NCI-H69 (cell line): ENCODE results near the gene ADGRA3.

ENCODE experiments used
- DNase-seq: peaks from one replicate; lab custom pipeline; 2025; lab: John Stamatoyannopoulos, UW

Gene ADGRA3

DNA sequence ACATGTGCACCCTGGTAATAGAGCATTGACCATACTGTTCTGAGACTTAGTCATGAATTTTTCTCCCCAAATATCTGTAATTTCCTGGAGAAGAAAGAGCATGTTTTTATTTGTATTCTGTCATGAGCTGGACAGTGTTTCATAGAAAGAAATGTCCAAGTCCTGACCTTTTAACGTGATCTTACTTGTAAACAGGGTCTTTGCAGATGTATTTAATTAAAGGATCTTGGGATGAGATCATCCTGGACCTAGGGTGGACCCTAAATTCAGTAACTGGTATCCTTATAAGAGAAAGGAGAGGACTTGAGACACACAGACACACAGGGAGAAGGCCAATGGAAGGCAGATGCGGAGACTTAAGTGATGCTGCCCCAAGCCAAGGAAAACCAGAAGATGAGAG lies 3.6 kb downstream of the ADGRA3 start:
- DNase-seq, result no peak

DNA sequence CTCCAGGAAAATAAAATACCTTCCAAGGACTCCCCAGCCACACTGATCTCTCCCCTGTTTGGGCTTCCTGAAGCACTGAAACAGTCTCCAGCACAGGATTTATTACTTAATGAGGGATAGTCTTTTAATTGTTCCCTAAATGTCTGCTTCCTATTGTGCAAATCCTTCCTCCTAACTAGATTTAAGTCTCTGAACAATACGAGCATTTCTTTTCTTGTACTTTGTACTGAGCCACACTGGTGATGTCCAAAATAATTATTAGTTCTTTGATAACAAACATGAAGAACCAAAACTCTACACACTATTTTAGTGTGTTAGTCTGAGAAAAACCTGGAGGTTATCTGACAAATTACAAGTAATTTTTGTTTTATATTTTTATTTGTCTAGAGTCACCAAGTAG lies 5.1 kb downstream of the ADGRA3 start:
- no peak for DNase-seq

DNA sequence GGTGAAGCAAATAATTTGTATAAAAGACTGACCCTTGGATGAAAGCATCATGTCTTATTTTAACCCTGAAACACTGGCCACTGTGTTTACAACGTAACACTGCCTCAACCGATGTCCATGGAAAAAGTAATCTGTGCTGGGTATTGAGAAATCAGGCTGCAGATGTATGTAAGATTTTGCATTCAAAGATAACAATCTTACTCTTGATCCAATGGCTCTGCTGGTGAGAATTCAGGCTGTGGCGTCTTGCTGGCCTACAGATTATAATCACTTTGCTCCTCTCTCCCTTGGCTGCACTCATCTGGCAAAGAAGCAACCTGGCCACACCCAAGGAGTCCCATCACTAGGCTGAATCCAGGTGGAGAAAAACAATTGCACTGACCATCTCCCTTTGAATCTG lies 7.5 kb downstream of the ADGRA3 start:
- DNase-seq, result no peak

DNA sequence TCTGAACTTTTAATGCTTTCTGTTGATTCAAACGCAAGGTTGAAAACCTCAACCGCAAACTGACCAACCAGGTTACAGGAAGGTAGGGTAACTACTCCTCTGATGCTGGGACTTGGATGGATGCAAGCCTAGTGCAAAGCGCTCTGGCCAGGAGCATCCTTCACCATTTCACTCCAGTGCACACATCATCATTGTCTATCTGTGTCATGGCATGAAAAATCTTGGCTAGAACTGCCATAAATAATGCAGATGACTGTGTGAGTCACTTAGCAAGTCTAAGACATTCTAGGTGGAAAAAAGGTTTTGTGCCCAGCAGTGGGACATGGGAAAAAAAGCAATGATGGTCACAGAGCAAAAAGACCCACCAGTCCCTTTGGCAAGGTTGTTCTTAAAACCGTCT lies 10.9 kb downstream of the ADGRA3 start:
- no peak for DNase-seq

DNA sequence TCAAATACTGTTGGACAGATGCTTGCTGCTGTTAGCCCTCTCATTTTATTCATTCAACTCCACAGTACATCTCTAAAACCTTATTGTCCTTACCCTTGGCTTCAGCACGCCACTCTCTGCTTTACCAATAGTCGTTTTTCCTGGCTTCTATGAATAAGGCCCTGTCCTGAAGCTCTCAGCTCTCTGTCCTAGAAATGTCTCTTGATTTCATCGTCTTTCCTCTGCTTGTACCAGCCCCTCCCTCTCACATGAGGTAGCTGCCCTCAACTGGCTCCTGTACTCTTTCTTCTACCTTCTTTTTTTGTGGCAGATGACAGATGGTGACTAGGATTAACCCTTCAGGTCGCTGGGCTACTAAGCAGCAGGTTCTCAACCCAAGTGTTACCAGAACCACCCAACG lies 11.4 kb downstream of the ADGRA3 start:
- DNase-seq, result no peak

DNA sequence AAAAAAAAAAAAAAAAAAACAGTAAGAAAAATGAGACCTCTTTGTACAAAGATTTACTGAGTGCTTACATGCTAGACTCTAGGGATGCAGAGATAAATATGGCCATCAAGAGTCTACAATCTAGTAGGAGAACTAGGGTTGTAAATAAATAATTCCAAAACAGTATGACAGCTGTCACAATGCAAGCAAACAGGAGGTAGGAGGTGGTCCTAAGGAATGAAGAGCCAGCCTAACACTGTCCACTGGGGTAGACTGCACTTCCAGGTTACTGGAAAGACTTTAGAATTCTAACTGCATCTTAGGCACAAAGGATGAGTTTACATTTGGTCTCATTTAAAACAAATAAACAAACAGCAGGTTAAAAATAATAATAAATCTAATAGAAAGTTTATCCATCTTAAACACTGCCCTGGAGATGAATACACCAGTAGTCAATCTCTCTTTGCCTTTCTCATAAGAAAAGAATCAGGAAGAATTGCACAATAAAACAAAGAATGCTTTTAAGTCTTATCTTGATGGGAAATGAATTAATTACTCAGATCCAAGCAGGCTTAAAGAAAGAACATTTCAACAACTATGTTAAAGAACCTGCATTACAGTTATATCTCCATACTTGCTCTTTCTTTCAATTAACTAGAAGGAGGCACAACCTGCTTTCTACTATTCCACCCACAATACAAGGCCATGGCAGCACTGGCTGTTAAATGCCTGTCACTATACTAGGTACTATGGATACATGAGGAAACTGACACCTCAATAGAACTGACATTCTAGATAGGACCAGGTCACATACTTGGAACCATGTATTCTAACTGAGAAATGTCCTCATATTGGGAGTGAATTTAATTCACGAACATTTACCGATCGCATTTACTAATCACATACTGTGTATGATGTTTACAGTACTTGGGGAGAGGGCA lies 12.7 kb downstream of the ADGRA3 start:
- DNase-seq, result no peak

DNA sequence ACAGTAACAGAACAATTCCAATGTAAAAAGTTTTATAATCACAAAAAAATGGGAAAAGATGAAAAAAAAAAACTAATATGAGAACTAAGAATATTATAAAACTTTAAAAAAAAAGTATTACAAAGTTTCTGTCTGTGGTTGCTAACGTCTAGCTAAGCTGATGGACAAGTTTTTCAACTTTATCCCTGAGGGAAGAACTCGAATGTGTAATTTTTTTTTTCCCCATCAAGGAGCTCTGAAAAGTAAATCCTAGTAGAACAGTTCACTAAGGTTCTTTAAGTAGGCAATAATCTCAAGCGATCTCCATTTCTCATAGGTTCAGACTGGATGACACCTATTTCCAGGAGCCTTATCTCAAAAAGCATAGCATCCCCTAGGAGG lies 14.2 kb downstream of the ADGRA3 start:
- DNase-seq, result no peak

DNA sequence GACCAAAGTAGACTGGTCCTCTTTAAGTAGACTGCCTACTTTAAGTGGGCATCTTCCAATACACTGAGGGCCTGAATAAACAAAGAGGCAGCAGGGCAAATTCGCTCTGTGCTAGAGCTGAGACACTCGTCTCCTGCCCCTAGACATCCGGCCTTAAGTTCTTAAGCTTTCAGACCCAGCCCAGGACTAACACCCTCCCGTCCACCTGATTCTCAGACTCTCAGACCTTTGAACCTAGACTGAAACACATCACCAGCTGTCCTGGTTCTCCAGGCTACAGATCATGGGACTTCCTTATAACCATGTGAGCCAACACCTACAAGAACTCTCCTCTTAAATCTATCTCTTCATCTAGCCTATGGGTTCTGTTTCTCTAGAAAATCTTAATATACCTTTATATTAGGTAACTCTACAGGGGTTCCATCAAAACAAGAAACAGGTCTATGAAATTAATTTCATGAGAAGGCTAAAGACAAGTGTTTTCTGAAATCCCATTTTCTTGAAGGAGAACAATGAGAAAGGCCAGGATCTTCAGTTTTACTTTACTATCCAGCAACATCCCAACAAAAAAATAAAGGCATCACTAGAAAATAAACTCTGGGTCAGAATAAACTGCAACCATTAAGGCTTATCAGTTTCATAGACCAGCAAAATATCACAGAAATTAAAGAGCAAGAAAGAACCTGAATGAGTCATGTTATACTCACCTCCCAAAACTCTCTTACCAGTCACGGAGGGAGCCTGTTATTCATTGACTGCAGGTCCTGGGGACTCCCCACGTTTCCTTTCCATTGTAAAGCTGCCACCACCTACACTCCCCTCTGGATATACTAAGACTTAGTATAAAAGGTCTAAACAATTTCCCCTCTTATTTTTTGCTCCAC lies 14.8 kb downstream of the ADGRA3 start:
- DNase-seq, result no peak

DNA sequence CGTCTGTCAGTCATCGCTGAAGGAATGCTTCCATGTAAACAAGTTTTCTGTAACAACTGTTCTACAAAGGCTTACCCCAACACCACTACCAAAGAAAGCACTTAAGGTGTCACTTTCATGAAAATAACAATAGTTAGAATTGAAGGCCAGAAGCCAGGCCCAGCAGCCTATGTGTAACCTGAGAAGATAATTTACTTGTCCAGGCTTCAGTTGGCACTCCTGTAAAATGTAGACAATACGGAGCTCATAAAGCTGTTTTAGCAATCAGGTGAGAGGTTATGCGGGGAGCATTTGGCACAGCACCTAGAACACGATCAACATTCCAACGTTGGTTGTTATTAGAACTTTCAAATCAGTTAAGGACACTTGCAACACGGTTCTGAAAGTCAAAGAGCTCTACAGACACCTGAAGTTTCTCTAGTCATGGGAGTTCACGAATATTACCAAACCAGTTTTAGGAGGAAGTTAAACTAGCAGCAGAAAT lies 15.7 kb downstream of the ADGRA3 start:
- DNase-seq, result peak; percentile 85

DNA sequence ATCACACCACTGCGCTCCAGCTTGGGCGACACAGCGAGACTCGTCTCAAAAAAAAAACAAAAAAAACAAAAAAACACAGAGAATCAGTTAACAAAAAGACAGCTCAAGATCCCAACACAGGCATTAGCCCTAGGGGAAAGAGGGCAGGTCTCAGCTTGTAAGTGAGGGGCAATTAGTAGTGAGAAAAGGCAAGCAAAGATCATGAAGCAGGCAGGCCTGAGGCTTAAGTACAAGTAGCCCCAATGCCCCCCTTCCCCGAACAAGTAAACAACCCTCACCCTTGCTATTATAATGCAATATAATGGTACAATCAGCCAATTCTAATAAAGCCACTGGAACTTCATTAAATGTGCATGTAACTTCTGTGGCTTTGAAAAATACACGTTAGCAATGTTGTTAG lies 17.0 kb downstream of the ADGRA3 start:
- DNase-seq, result peak; percentile 74

DNA sequence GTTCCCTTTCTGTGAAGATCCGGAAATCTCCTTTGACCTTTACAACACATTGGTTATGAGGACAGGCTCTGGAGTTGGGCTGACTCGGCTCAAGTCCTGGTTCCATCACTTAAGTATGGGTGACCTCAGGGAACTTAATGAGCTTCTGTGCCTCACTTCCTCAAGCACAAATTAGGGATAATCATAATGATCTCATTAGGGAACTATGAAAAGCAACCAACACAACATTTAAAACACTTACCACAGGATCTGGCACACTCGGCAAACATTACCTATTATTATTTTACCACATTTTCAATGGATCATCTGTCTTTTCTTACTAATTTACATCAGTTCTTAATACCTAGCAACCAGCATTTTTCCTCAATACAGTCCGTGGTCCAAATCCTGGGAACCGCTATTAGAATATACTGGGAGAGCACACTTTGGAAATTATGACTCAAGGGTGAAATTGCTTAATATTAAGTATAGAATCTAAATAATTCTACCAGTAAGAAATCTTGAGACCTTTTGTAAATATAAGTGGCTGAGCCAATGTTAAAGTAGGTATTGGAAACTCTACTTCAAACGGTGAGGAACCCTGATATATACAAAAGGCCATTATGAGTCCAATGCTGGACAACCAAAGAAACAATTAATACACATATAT lies 19.6 kb downstream of the ADGRA3 start:
- no peak for DNase-seq

DNA sequence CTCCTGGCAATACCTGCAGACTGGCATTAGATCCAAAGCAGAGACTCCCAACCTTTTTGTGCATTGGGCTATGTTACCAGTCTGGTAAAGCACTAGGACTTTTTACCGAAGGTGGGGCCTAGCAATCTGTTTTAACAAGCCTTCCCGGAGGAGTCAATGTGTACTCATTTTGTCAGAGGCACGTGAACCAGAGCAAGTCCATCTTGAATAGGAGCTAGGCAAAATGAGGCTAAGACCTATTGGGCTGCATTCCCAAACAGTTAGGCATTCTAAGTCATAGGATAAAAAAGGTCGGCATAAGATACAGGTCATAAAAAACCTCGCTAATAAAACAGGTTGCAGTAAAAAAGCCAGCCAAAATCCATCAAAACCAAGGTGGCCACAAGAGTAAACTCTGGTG lies 22.3 kb downstream of the ADGRA3 start:
- no peak for DNase-seq

DNA sequence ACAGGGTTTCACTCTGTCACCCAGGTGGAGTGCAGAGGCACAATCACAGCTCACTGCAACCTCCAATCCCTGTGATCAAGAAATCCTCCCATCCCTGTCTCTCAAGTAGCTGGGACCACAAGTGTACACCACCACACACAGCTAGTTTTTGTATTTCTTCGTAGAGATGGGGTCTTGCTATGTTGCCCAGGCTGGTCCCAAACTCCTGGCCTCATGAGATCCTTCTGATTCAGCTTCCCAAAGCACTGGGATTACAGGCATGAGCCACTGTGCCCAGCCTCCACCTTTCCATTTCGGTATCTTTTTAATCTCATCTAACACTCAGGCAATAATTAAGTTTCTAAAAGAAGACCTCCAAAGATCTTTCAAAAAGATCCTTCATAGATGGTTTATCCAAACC lies 22.9 kb downstream of the ADGRA3 start:
- no peak for DNase-seq

DNA sequence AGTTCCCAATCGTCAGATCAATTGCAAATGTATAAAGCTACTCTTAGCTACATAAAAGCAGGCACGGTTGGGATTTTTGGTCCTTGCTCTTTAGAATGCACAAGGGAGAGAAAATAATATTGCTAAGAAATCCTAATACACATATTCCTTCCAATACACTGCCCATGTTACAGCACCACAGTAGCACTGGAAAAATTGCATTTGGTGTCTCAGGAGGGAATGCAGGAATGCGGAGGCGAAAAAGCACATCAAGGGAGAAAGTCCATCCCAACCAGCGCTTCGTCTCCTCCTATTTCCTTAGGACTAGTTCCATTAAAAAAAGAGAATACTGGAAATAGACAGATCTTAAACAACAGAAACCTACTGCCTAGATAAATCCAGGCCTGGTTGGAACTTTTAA lies 23.9 kb downstream of the ADGRA3 start:
- DNase-seq, result no peak

DNA sequence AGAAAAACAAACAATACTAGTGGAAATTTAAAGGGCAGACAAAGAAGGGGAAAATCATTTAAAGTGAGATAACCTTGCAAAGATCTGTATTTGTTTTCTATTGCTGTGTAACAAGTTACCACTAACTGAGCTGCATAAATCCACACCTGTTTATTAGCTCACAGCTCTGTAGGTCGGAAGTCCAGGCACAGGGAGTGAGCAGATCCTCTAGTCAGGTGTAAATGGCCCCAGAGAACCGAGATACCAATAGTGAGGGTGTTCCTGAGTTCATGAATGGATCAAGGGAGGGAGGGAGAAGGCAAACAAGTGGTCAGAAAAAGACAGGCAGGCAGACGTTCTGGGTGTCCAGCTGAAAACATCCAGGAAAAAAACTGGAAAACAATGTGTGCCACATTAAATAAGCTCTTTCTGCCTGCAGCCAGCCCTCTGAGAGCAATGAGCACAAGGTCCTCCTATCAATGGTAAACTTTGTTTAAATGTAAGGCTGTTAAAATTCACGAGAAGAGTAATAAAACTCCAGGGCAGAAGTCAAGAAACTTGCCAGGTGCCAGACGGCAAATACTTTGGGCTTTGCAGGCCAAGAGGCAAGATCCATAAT lies 25.0 kb downstream of the ADGRA3 start:
- DNase-seq, result peak; percentile 2

DNA sequence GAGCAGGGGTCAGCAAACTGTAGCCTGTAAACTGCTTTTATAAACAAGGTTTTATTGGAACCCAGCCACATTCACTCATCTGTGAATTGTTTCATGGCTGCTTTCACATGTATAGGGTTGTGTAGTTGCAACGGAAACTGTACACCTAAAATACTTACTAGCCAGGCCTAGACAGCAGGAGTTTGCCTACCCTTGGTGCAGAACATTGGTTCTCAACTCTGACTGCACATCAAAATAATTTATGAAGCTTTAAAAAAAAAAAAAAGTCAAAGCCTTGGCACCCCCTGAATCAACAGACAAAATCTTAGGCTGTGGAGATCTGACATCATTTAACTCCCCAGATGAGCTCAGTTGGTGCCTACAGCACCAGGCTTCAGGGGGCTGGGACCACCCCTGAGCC lies 27.8 kb downstream of the ADGRA3 start:
- DNase-seq, result peak; percentile 72

DNA sequence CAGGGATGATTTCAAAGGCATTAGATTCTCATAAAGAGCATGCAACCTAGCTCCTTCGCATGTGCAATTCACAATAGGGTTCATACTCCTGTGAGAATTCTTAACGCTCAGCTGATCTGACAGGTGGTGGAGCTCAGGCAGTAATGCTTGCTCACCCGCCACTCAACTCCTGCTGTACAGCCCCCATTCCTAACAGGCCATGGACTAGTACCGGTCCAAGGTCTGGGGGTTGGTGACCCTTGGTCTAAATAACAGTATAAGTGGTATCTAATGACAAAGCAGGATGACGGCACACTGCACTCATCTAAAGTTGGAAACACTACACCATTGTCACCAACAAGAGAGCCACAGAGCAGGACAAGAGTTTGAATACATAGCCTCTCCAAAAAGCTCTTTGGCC lies 28.5 kb downstream of the ADGRA3 start:
- DNase-seq, result peak; percentile 48

DNA sequence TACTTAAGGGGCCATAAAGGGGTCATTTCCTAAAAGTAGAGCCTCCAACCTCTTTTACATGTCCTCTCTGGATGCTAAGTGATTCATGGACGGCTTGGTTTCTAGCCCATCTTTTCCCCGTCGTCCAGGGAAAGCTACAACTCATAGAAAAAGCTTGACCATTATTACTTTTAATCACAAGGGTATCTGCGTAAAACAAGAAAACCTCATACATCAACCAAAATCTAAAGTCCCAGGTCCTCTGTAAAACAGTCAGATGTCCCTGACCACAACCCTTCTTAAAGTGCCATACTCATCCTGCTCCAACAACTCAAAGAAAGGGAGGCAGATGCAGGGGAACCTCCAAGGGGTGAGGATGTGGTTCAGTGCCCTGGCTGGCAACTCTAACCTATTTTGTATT lies 29.6 kb downstream of the ADGRA3 start:
- no peak for DNase-seq

DNA sequence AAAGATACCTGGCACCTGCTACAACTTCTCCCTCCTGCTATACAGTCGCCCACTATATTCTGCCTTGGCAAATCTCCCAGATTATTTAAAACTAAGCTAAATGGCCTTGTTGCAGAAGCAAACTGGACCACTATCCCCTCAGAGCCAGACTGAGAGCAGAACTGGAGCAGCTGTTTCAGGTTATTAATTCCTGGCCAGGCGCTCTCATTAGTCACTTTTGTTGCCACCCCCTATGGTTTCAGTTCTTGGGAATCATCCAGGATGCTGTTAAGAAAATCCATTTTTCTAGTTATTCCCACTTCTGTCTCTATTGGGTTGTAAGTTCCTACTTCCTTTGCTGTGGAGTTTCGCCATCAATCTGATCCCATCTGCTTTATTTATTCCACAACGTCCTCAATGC lies 30.1 kb downstream of the ADGRA3 start:
- DNase-seq, result peak; percentile 88

DNA sequence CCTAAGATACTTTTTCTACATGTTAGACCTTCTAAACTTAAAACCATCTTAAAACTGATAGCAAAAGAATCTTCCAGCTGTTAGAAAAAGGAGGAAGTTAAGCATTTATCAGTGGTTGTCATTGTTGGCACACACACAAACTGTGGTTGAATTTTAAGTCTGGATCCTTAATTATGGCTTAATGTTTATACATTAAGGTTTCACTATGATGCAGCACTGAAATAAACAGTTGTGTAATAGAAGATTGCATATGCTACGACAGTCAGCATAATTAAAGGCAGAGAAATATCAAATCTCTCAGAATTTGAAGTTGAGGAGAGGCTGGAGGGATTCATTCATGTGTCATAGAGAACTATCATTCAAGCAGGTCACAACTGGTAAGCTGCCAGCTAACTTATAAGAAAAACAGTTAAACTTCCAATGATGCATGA lies 32.3 kb downstream of the ADGRA3 start:
- peak; percentile 25 for DNase-seq

DNA sequence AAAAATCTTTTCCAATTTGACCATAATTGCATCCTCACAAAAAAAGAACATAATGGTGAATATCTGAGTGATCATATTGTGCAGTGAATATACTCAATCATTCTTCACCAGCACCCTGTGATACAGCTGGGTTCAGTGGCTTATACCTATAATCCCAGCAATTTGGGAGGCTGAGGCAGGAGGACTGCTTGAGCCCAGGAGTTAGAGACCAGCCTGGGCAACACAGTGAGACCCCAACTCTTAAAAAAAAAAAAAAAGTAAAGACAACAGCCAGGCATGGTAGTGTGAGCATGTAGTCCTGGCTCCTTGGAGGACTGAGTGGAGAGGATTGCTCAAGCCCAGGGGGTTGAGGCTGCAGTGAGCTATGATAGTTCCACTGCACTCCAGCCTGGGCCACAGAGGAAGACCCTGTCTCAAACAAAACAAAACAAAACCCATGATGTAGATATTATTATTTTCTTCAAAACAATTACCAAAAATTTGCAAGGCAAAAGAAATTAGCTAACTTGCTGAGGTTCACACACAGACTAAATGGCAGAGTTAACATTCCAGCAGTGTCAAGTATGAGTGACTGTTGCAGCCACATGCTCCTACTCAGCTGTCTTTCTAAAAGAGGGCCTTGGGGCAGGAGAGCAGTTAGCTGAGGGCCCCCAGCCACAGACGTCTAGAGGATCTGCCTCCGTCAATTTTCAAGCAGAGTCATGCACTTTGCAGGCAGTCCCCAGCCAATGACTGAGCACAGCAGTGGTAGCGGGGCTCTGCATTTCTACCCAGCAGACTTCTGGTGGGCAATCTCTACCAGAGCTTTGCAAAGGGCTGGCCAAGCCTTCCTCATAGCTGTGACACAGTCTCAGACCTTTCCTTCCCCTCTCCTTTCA lies 33.4 kb downstream of the ADGRA3 start:
- DNase-seq, result no peak
